Measurements from ENCODE around the gene KRTAP6-1. TPM values are rescaled to one million over a fixed set of nuclear protein-coding genes. Genes with fewer than 3 reads are reported as not detected.

KRTAP6-1 gene
- total RNA-seq, 2 donors from 2014 or later = not detected

DNA sequence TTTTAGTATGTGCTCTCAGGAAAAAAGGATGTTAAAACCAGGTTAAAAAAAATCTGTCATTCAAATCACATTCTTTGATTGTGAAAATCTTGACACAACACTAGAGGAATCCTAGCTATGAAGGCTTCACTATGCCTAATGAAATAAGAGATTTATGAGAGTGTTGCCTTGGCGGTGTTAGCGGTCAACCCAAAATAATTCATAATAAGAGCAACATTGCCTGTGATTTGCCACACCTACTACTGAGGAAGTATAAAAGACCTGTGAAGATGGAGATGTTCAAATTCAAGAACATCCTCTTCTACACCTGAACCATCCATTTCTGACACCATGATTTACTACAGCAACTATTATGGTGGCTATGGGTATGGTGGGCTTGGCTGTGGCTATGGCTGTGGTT, 2.4 kb upstream of the KRTAP6-1 start, which contains the start of gene KRTAP20-1:
TSS of gene KRTAP20-1 (plus strand) at position 301 of the 400 bp plus-strand sequence. CDS start at position 331, 30 bp downstream.
- Mint-ChIP-seq H3K27ac (no peak within 1 kb of the TSS), H3K27me3 (ENCODE audit: insufficient read depth) (no peaks in the 10 kb centered on the region), H3K9me3 (peaks cover 32% of the 10 kb centered on the region), H3K4me1 (no peaks in the 10 kb centered on the region), H3K4me3 (no peak within 1 kb of the TSS), H3K36me3 (ENCODE audit: low read depth) (no peaks in the 10 kb centered on the region)
- DNase-seq = no peak
- WGBS, 2 experiments (ENCODE audit: insufficient coverage in 1 of 2, insufficient read length in 1 of 2) = 100% methylated on average over 1 of the region's 2 CpGs; no CpG with 5 or more reads in 1 of the 2 experiments
- H3K27me3 ChIP-seq (ENCODE audit: control insufficient read depth, insufficient read depth, low read length, poor library complexity, severe bottlenecking) = no peaks in the 10 kb centered on the region
- no peaks in the 10 kb centered on the region for H3K4me1 ChIP-seq (ENCODE audit: control insufficient read depth, insufficient read depth, low read length)
- TF ChIP-seq CTCF (conservative IDR thresholded peaks at IDR 0.05) = no peak
- no peak within 1 kb of the TSS for H3K4me3 ChIP-seq (ENCODE audit: low read length)
- H3K9me3 ChIP-seq (ENCODE audit: control insufficient read depth, low read length) = no peaks in the 10 kb centered on the region
- H3K36me3 ChIP-seq (ENCODE audit: control insufficient read depth, insufficient read depth, low read length) = no peaks in the 10 kb centered on the region
- H3K9ac ChIP-seq (ENCODE audit: extremely low read depth, low read length, poor library complexity, severe bottlenecking) = no peak within 1 kb of the TSS
- no peak within 1 kb of the TSS for H3K27ac ChIP-seq (ENCODE audit: low read depth, low read length)

DNA sequence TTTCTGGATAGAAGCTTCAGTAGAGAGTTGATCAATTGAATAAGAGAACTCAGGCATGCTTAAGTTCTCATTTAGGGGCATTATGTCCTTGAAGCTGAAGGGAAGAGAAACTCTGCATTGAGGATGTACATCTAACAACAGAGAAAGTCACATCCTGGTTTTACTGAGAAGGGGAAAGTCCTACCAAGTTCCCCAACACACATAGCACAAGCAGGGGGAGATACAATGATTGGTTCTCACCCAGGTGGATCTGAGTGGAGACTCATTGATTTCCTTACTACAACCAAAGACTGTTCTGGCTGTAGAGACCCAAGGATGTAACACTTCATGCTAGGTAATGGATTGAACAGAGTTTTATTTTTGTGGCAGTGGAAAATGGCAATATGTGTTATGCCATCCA, 1.5 kb upstream of the KRTAP6-1 start:
- H3K4me1 ChIP-seq (ENCODE audit: control insufficient read depth, insufficient read depth, low read length) = no peaks in the 10 kb centered on the region
- Mint-ChIP-seq H3K27me3 (ENCODE audit: insufficient read depth) (no peaks in the 10 kb centered on the region), H3K9me3 (peaks cover 37% of the 10 kb centered on the region), H3K36me3 (ENCODE audit: low read depth) (no peaks in the 10 kb centered on the region), H3K27ac (no peak overlapping the region), H3K4me3 (no peak overlapping the region), H3K4me1 (no peaks in the 10 kb centered on the region)
- no peaks in the 10 kb centered on the region for H3K27me3 ChIP-seq (ENCODE audit: control insufficient read depth, insufficient read depth, low read length, poor library complexity, severe bottlenecking)
- no peak overlapping the region for H3K4me3 ChIP-seq (ENCODE audit: low read length)
- no peaks in the 10 kb centered on the region for H3K36me3 ChIP-seq (ENCODE audit: control insufficient read depth, insufficient read depth, low read length)
- DNase-seq = no peak
- H3K27ac ChIP-seq (ENCODE audit: low read depth, low read length) = no peak overlapping the region
- no peak for TF ChIP-seq CTCF (conservative IDR thresholded peaks at IDR 0.05)
- no peaks in the 10 kb centered on the region for H3K9me3 ChIP-seq (ENCODE audit: control insufficient read depth, low read length)
- H3K9ac ChIP-seq (ENCODE audit: extremely low read depth, low read length, poor library complexity, severe bottlenecking) = no peak overlapping the region

GRCh38 chr21:30612132-30612531, 1.6 kb downstream of the KRTAP6-1 start:
- H3K4me3 Mint-ChIP-seq = no peak overlapping the region
- H3K4me1 Mint-ChIP-seq = no peaks in the 10 kb centered on the region
- H3K4me3 ChIP-seq (ENCODE audit: low read length) = no peak overlapping the region
- TF ChIP-seq CTCF (conservative IDR thresholded peaks at IDR 0.05) = no peak
- no peaks in the 10 kb centered on the region for H3K4me1 ChIP-seq (ENCODE audit: control insufficient read depth, insufficient read depth, low read length)
- WGBS, 2 experiments (ENCODE audit: insufficient coverage in 1 of 2, insufficient read length in 1 of 2) = 89 to 95% methylated on average over 1 of the region's 2 CpGs
- H3K36me3 ChIP-seq (ENCODE audit: control insufficient read depth, insufficient read depth, low read length) = no peaks in the 10 kb centered on the region
- H3K27ac Mint-ChIP-seq = no peak overlapping the region
- no peaks in the 10 kb centered on the region for H3K27me3 ChIP-seq (ENCODE audit: control insufficient read depth, insufficient read depth, low read length, poor library complexity, severe bottlenecking)
- peaks cover 44% of the 10 kb centered on the region for H3K9me3 Mint-ChIP-seq
- H3K27ac ChIP-seq (ENCODE audit: low read depth, low read length) = no peak overlapping the region
- H3K9ac ChIP-seq (ENCODE audit: extremely low read depth, low read length, poor library complexity, severe bottlenecking) = no peak overlapping the region
- no peaks in the 10 kb centered on the region for H3K9me3 ChIP-seq (ENCODE audit: control insufficient read depth, low read length)
- H3K27me3 Mint-ChIP-seq (ENCODE audit: insufficient read depth) = no peaks in the 10 kb centered on the region
- DNase-seq = no peak
- no peaks in the 10 kb centered on the region for H3K36me3 Mint-ChIP-seq (ENCODE audit: low read depth)
